ENCODE data around the gene ZNF622.
"Not testable (repeated sequence)": the region's sequence is repeated elsewhere in the genome, so short reads cannot be mapped to it uniquely, and the experiment has no call there.

Gene ZNF622

DNA sequence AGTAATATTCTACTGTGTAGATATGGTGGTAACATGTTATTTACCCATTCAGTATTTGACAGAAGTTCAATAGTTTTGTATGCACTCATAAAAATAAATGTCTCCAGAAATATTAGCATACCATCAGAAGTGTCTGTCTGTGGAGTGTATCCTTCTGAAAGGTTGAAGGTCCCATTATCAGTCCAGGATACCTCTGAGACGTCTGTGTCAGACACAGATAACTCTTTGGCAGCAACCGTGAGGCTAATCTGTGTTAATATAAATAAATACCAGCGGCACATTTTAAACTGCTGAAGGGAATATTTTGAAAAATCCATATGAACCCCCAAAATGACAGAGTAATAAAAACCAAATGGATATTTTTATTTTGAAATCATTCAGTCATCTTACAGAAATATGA, 11.9 kb upstream of the ZNF622 start:
- no peak for DNase-seq

DNA sequence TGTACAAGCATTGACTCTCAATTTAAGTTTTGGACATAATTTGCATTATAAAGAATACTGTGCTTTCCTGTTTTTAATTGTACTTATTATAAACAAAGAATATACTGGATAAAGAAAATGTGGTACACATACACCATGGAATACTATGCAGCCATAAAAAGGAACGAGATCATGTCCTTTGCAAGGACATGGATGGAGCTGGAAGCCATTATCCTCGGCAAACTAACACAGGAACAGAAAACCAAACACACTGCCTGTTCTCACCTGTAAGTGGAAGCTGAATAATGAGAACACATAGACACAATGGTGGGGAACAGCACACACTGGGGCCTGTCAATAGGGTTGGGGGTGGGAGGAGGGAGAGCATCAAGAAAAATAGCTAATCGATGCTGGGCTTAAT, 10.8 kb upstream of the ZNF622 start:
- not testable (repeated sequence) for DNase-seq

DNA sequence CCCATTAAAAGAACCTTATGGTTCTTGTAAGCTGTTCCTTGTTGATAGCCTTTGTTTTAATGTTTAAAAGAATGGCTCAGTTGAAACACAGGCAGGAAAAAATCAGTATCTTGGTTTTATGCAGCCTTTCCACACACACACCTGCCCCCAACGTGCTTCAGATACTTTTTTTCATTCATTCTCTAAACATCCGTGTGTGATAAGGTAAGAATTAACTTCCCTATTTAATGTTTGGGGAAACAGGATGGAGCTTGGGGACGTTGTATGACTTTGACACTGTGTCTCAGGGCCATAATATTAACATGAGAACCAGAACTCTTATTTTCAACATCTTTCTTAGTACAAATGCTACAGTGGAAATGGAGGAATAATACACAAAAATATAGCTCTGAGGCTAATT, 5.8 kb upstream of the ZNF622 start:
- no peak for DNase-seq

DNA sequence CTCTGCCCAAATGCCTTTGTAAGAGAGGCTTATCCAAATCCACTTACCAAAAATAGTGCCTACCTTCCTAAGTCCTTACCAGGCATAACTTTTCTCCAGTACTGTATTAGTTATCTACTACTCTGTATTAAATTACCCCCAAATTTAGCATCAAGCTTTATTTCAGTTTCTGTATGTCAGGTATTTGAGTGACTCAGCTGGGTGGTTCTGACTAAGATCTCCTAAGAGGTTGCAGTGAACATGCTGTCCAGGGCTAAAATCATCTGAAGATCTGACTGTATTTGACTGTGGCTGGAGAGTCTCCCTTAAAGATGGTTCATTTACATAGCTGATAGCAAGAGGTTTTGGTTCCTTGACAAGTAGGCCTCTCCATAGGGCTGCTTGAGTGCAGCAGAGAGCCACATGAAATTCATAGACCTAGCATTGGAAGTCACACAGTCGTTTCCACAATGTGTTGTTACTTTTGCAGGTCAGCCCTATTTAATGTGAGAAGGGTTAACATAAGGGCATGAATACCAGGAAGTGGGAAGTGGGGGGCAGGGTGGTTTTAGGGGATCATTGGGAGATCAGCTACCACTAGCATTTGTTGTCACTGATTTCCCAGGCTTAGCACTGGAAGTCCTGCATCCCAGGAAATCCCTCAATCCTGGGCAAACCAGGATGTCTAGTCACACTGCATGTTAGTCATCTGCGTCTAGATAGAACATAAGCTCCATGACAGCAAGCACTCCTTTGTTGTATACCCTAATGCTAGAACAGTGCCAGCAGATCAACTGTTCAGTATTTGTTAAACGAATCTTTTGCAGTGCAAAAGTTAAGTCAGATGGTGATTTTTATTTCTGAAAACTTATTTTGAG, 2.0 kb upstream of the ZNF622 start:
- no peak for DNase-seq

DNA sequence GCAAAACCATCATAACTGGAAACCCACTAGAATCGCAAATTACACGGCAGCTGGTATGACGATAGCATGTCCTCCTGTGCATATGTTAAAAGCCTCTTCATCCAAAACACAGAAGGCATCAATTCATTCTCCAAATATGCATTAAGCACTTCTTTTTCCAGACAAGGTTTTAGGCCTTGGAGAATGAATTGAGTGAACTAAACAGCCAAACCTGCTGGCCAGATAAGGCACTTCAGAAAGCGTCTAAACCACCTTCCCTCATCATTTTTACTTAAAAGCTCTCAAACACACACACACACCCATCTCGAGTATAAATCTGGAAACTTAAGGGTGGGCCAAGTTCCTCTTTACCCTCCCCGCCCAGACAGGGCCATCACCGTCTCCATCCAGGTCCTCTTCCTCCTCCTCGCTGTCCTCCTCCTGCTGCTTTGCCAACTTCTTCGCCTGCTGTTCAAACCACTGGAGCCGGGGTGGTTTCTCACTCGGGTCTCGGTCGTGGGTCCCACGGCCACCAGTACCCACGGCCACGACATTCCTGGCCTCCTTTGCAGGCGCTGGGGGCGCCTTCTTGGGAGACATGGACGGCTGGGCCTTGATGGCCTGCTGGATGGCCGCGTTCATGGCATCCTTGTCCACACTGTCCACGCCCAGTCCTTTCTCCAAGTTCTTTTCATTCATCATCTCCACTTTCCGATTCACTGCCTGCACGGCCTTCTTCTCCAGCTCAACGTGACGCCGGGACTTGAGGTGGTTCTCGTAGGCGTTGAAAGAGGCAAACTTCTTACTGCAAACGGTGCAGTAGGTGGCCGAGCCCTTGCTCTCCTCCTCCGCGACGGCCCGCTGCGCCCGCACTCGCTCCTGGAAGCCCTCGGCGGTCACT, 696 bp downstream of the ZNF622 start:
- DNase-seq = no peak

DNA sequence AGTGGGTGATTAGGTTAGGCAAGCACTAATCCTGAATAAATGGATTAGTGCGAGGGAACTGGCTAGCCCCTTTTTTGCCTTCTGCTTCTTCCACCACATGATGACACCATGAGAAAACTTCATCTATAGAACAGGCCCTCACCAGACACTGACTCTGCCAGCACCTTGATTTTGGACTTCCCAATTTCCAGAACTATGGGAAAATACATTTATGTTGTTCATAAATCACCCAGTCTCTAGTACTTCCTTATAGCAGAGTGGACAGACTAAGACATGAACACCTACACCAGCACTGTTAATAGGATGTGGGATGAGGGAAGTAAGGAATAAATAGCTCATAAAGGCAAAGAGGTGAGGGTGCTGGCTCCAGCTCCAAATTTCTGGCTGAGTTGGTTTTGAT, 1.4 kb downstream of the ZNF622 start:
- DNase-seq = no peak

DNA sequence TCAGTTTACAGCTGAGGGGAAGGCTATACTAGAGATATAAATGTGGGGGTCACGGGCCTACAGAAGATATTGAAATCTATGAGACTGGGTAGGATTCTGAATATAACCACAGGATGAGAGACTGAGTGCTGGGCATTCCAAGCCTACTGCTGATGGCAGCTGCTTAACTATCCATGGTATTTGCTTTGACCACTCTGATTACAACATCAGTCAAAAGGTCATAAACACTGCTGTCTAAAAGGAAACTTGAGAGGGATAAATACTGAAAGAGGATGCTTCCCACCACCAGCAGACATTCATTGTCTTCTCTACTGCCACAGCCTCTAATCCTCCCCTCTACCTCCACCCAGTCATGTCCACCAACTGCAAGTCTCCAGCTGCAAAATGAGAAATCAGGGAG, 3.8 kb downstream of the ZNF622 start:
- DNase-seq = no peak

DNA sequence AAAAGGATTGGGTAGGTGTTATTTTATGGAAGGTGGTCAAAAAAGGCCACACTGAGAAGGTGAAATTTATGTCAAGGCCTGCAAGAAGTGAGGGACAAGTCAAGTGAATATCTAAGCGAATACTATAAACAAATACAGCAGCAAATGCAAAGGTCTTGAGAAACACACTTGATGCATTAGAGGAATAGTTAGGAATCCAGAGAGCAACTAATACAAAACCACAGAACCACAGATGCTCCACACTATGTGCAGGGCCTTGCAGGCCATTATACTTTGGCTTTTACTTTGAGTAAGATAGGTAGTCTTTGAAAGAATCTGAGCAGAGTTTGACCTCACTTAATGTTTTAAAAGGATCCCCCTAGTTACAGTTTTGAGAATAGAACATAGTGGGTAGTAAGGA, 4.6 kb downstream of the ZNF622 start:
- DNase-seq = no peak

DNA sequence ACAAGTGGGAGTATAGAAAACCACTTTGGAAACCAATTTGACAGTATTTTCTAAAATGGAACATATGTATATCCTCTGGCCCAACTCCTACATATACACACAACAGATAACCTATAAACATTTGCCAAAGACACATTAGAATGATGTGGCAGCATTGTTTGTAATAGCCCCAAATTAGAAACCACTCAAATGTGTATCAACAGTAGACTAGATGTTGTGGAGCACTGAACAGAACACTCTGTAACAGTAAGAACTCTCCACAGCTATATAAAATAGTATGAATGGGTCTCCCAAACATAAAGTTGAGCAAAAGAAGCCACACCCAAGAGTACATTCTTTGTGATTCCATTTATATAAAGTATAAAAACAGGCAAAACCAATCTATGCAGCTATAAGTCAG, 6.1 kb downstream of the ZNF622 start:
- DNase-seq = no peak

DNA sequence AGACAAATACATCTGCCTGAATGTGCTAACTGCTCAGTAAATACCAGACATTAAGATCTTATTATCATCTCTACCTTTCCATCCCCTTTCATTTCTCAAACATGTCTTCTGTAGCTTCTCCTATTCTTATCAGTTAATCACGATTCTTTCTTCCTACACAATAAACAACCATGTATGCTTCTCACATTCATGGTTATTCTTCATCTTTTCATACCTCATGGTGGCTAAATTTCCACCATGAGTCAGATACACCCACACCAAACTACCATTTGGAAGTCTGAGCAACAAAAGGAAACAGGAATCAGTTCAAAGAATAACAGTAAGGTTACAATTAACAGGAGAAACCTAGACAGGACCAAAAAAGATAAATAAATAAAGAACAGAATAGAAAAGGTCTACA, 7.7 kb downstream of the ZNF622 start:
- no peak for DNase-seq

DNA sequence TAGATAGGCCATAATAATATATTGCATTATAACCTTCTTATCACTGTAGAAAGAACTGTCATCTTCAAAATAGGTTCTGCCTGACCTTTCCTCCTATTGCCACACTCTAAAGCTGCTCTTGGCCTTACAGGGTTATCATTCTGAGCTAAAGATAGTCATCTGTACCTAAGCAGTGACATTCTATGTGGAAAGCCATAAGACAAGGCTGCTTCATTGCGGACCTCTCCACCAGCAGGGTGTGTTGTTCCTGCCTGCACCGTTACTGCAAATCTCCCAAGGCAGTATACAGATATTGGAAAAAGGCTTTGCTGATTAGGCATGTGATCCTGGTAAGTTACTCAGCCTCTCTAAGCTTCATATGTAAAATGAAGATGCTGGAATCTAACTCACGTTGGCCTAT, 8.1 kb downstream of the ZNF622 start:
- no peak for DNase-seq

DNA sequence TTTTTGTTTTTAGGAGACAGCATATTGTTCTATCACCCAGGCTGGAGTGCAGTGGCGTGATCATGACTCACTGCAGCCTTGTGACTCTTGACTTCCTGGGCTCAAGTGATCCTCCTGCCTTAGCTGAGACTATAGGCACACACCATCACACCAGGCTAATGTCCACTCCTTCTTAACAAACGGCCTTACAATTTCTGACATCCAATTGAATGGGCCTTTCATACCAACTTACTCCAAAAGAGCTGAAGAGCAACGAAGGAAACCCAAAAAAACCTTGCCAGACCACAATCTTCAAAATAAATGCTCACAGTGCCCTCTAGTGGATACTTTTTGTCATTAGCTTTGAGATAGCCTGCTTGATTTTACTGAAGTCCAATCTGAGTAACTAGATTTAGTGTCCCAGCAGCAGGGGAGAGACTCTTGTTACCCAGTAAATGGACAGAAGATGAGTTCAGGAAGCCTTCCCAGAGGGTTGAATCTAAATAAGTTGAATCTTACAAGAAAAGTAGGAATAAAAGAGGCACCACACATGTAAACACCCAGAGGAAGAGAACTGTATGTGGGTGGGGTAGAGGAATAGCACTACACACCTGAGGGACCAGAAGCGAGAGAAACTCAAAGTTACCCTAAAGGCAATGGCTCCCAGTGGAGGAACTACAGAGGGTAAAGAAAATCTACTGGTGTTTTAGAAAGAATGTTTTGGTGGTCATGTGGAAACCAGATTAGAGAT, 9.3 kb downstream of the ZNF622 start:
- peak; percentile 78 for DNase-seq

DNA sequence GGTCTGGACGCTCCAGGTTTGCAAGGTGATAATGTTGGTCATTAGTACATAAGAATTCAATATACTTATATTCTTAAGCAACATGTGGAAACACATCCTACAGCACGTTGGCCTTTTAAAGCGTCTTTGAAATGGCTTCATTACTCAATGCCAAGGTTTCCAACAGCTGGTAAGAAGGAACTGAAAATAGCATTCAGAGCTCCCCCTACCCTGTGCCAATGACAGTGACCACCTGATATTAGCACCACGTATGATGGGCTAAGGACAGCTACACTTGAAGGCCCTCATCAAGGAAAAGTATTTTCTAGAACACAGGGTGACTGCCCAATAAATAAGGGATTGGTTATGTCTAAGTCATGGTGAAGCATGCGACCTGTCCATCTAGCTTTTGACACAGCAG, 9.9 kb downstream of the ZNF622 start:
- DNase-seq = no peak

DNA sequence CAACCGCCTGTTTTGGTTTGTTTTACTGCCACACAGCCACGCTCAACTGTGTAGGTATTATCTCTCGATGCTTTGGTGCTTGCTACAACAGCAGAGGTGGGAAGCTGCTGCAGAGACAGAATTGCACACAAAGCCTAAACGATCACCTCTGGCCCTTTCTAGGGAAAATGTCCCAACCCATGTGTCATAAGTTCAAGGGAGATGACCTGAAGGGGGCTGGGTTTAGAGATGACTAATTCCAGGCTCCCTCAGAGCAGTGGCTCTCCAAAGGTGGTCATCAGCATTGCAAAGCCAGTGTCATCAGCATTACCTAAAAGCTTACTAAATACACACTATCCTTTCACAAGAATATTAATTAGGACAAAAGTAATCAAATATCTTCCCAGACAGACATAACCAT, 10.9 kb downstream of the ZNF622 start:
- DNase-seq = no peak

DNA sequence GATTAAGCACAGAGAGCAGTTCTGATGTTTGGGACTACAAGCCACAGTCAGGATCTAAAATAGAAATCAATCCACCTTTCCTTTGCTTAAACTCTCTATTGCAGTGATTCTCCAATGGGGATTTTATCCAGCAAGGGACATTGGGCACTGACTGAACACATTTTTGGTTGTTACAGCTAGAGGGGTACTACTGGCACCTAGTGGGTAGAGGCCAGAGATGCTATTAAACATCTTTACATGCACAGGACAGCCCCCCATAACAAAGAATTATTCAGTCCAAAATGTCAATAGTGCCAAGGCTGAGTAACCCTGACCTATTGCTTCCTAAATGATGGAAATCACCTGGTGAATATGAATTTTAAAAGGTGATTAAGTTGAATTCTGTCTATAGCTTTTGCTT, 12.0 kb downstream of the ZNF622 start:
- DNase-seq = no peak

DNA sequence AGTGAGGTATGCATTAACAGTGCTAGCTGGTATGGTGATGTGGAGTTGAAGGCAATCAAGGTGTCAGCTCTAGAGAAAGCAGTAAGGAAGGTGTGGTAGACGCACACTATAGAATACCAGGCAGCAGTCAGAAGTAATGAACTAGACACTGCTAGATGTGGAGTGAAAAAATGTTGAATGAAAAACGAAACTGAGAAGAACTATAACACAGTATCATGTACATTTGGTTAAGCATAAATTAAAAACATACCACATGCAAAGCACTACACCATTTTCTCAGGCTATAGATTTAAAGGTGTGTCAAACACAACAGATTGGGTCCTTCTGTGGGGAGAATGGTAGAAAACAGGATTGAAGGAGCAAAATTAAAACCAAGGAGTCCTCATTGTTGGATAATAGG, 15.4 kb downstream of the ZNF622 start:
- no peak for DNase-seq

DNA sequence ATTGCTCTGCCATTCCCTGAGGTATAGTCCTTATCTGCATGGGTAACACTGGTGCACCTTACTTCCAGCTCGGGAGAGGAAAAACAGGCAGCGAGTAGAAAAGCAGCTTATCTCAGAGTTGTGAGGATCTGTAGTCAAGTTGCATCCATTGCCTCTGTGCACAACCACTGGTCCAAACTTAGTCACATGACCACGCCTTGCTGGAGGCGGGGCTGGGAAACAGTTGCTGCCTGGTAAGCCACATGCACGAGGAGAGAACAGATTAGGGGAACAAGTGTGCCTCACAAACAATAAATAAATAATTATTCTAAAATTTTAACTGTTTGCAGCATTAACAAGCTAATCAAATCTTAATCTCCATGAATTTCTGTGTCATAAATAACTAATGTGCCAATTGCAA, 18.6 kb downstream of the ZNF622 start:
- DNase-seq = no peak

DNA sequence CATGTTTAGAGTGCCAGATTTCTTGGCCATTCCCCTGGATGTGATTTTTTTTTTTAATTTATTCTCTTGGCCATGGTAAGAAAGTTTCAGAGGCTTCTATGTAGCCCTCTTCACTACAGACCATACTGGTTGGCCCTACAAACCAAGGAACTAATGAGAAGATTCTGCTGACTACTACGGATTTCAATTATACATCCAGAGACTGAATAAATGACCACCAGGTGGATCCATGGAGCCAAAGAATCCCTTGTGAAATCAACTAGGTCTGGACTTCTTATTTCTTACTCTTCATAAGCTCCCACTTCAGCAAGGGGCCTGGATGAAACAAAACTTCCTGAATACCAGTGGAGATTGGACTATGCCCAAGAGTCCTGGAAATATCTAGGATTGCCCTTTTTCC, 27.6 kb downstream of the ZNF622 start:
- DNase-seq = no peak

DNA sequence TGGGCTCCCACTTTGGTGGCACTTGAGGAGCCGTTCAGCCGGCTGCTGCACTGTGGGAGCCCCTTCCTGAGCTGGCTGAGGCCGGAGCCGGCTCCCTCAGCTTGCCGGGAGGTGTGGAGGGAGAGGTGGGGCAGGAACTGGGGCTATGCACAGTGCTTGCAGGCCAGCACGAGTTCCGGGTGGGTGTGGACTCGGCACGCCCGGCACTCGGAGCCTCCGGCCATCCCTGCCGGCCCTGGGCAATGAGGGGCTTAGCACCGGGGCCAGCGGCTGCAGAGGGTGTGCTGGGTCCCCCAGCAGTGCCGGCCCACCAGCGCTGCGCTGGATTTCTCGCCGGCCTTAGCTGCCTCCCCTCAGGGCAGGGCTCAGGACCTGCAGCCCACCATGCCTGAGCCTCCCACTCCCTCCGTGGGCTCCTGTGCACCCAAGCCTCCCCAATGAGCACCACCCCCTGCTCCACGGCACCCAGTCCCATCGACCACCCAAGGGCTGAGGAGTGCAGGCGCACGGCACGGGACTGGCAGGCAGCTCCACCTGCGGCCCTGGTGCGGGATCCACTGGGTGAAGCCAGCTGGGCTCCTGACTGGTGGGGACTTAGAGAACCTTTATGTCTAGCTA, 29.4 kb downstream of the ZNF622 start:
- DNase-seq = not testable (repeated sequence)

DNA sequence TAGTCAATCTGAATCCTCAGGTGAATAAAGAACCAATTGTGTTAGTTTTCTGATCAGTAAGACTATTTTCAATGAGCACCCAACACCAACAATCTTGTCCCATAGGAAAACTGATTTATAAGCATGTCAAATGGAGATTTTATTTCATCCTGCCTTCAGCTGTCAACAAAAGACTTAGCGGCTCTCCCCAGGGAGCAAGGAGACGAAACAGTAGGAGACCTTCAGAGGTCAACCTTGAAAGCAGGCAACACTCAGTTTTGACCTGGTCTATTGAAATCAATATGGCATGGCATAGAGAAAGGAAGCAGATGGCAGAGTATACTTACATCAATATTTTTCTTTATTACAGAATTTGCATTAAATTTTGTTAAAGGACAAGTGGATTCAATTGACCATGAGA, 34.1 kb downstream of the ZNF622 start:
- no peak for DNase-seq

DNA sequence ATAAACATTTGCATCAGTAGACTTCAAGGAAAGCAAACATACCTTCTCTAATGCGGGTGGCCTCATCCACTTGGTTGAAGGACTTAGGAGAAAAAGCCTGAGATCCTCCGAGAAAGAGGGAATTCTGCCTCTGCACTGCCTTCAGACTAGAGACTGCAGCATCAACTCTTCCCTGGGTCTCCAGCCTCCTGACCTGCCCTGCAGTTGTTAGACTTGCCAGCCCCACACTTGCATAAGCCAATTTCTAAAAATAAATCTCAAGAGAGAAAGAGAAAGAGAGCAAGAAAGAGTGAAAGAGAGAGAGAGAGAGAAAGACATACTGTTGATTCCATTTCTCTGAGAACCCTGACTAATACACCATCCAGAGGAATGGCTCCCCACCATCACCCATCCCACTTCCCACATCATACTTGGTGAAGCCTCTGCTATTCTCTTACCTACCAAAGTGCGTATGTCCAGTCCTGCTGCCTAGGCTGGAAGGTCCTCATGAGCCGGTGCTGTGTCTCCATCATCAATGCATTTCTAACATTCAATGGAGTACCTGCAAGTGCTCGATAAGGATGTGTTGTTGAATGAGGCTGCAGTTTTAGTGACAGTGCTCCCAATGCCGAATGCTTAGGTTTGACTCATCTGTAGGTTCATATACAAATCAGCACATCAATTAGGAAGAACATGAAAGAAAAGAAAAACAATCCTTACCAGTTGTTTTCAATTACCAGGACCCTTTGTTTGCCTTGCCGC, 35.1 kb downstream of the ZNF622 start:
- no peak for DNase-seq

DNA sequence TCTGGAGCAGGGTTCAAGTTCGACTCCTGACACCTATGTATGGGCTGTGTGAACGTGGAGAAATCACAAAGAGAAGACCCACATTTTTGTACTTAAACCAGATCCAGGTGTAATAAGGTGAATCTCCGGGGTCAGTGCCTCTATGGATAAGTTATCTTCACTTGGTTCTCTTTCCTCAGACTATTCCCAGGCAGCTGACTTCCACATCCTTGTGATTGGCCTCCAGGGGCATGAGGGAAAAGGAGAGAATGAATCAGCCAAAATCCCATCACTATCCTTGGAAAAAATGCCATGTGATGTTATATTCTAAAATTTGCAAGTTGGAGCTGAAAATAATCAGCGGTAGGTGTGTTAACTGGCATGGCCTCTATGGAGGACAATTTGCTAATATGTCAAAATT, 37.2 kb downstream of the ZNF622 start:
- no peak for DNase-seq

Data from CD4-positive, alpha-beta T cell treated with Interleukin-21 for 1 hour (primary cell).